Transverse colon (tissue), 4 donors: ENCODE results near the gene ZBP1.

ENCODE experiments used
- CTCF ChIP-seq, 5 experiments: fragments of 200-600 bp in 3 of 5; fragments of 450-650 bp in 2 of 5; sonication (generic) in 3 of 5; IDR thresholded peaks; 1 replicate in 2 of 5; 2 replicates in 3 of 5; pipeline ENCODE4 v1.5.1; 2016 to 2017; ENCODE audit warnings: antibody characterized with exemption in 5 of 5, inconsistent platforms in 3 of 5, mild to moderate bottlenecking in 2 of 5, moderate library complexity in 1 of 5
- EP300 ChIP-seq: sonication (generic); formaldehyde crosslinking; IDR thresholded peaks from one replicate; pipeline ENCODE4 v1.6.1; 2017; ENCODE audit warnings: antibody characterized with exemption, low read depth
- POLR2A ChIP-seq: fragments of 450-650 bp; IDR thresholded peaks from one replicate; pipeline ENCODE4 v1.6.1; 2016; ENCODE audit warnings: antibody characterized with exemption, mild to moderate bottlenecking, moderate library complexity
- POLR2AphosphoS5 ChIP-seq, 3 donors: sonication (generic); formaldehyde crosslinking; IDR thresholded peaks; one replicate each; pipeline ENCODE4 v1.6.1; 2016; ENCODE audit warnings: antibody characterized with exemption in 3 of 3

- TF ChIP-seq POLR2AphosphoS5 (IDR thresholded peaks at IDR 0.05) (no peak), EP300 (no peak), CTCF (IDR thresholded peaks at IDR 0.05) (no peak), POLR2A (no peak)
These were observed 29.4 kb upstream of the ZBP1 start for GRCh38 chr20:57649617-57650015.
